AG09309 (cell line): ENCODE measurements around the gene YWHAG.
"Not testable (repeated sequence)": the region's sequence is repeated elsewhere in the genome, so short reads cannot be mapped to it uniquely, and the experiment has no call there.

Source experiments
- DNase-seq: peaks from one replicate; pipeline ENCODE4 v3.0.0-alpha.2; 2010; ENCODE audit warnings: low read depth
- H3K4me3 ChIP-seq: 2 replicates; pipeline ENCODE4 v1.5.1; 2011; ENCODE audit warnings: mild to moderate bottlenecking, low read depth, low read length, moderate library complexity; ENCODE audit not compliant: control insufficient read depth
- TF ChIP-seq, protein P1 (sequence below): IDR thresholded peaks from 2 replicates; pipeline ENCODE4 v1.5.1; 2011; ENCODE audit warnings: mild to moderate bottlenecking, low read depth, low read length, inconsistent platforms; ENCODE audit not compliant: insufficient read depth, control insufficient read depth; ENCODE audit errors: missing control alignments

YWHAG gene

DNA sequence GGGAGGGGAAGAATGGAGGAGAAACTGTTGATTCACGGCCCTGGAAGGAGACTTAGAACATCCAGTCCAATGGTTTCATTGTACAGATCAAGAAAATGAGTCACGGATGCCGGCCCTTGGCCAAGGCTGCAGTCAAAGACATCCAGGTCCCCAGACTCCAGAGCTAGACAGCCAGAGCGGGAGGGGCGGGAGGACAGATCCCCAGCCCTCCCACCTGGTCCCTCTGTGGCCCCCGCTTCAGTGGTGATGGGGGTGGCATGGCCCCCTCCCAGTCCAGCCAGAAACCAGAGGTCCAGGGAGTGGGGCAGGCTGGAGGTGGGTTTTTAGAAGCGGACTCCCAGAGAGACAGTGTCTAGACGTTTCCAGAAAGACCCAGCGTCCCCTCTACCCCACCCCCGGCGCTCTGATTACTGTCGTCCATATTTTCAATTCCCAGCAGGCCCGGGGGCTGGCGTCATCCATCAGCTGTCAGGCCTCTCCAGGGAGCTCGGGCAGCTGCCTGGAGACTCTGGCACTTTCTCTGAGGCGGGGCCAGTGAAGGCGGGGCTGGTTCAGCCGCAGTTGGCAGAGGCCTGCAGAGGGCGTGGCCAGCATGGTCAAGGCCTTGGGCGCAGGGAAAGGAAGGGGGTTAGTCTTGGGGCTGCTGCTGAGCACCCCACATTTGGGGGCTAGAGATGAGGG, 64.3 kb downstream of the YWHAG start:
- peak overlapping the region; percentile 52 for H3K4me3 ChIP-seq
- TF ChIP-seq, protein P1, sequence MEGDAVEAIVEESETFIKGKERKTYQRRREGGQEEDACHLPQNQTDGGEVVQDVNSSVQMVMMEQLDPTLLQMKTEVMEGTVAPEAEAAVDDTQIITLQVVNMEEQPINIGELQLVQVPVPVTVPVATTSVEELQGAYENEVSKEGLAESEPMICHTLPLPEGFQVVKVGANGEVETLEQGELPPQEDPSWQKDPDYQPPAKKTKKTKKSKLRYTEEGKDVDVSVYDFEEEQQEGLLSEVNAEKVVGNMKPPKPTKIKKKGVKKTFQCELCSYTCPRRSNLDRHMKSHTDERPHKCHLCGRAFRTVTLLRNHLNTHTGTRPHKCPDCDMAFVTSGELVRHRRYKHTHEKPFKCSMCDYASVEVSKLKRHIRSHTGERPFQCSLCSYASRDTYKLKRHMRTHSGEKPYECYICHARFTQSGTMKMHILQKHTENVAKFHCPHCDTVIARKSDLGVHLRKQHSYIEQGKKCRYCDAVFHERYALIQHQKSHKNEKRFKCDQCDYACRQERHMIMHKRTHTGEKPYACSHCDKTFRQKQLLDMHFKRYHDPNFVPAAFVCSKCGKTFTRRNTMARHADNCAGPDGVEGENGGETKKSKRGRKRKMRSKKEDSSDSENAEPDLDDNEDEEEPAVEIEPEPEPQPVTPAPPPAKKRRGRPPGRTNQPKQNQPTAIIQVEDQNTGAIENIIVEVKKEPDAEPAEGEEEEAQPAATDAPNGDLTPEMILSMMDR, result no peak
- DNase-seq, result peak; percentile 75

GRCh38 chr7:76293407-76293901, 65.3 kb downstream of the YWHAG start:
- DNase-seq, result no peak
- no peak overlapping the region for H3K4me3 ChIP-seq
- TF ChIP-seq, protein P1, result no peak

DNA sequence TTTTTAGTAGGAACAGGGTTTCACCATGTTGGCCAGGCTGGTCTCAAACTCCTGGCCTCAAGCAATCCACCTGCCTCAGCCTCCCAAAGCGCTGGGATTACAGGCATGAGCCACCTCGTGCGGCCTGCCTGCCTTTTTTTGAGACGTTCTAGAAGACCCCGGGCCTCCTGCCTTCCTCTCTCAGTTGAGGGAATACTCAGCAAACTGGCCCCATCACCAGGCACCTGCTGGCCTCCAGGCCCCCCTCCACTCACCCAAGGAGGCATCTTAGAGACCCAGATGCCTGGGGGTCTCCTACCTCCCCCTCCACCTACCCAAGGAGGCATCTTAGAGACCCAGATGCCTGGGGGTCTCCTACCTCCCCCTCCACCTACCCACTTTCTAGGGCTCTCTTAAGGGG, 65.9 kb downstream of the YWHAG start:
- not testable (repeated sequence) for DNase-seq, H3K4me3 ChIP-seq

DNA sequence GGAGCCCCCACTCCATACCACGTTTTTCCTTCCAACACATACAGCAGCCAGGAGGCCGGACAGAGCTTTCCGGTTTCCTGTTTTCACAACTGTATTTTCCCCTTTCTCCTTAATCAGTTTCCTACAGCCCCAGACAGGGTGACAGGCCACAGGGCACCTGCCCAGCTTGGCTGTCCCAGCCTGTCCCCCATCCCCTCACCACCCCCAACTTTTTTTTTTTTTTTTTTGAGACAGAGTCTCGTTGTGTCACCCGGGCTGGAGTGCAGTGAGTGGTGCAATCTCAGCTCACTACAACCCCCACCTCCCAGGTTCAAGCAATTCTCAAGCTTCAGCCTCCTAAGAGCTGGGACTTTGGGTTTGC, 66.6 kb downstream of the YWHAG start:
- H3K4me3 ChIP-seq, result peak overlapping the region; percentile 16; the same call in 1 of the 2 replicates
- TF ChIP-seq, protein P1, result no peak
- no peak for DNase-seq

- TF ChIP-seq, protein P1, result peak; percentile 96
- H3K4me3 ChIP-seq, result peak overlapping the region; percentile 16; the same call in 1 of the 2 replicates
- DNase-seq, result peak; percentile 94
Observed at GRCh38 chr7:76291351-76292212, 67.2 kb downstream of the YWHAG start.

- not testable (repeated sequence) for DNase-seq, H3K4me3 ChIP-seq
Observed at GRCh38 chr7:76290847-76291350, 67.9 kb downstream of the YWHAG start.

- TF ChIP-seq, protein P1, result no peak
- H3K4me3 ChIP-seq, result no peak overlapping the region
- DNase-seq, result no peak
Observed at GRCh38 chr7:76286842-76287403, 71.9 kb downstream of the YWHAG start.
